Measurements from ENCODE around the gene CEP72.

Gene CEP72

GRCh38 chr5:567664-568060 lies 44.5 kb upstream of the CEP72 start:
- Histone ChIP-seq H3K9me3 (ENCODE audit: control insufficient read depth, insufficient read depth, low read length) (no peaks in the 10 kb centered on the region), H3K27ac (ENCODE audit: low read depth, low read length) (no peak overlapping the region), H3K4me2 (ENCODE audit: low read length) (no peak overlapping the region), H3K36me3 (ENCODE audit: control insufficient read depth, low read length) (no peaks in the 10 kb centered on the region), H3K4me1 (ENCODE audit: control insufficient read depth, low read length) (no peaks in the 10 kb centered on the region), H3K4me3 (ENCODE audit: low read length) (no peak overlapping the region), H4K20me1 (ENCODE audit: control insufficient read depth, insufficient read depth, low read depth, low read length) (no peaks in the 10 kb centered on the region), H3F3A (ENCODE audit: control insufficient read depth, insufficient read depth) (no peaks in the 10 kb centered on the region), H3K79me2 (ENCODE audit: control insufficient read depth, low read length) (no peaks in the 10 kb centered on the region), H3K27me3 (ENCODE audit: control insufficient read depth, low read length) (peaks cover 3% of the 10 kb centered on the region; the same call in 1 of the 2 replicates), H3K9me2 (replicated peaks; ENCODE audit: control insufficient read depth, low read length) (no peaks in the 10 kb centered on the region)
- TF ChIP-seq EZH2phosphoT487 (IDR thresholded peaks at IDR 0.05; ENCODE audit: borderline replicate concordance, low read length) (no peak), CTCF (IDR thresholded peaks at IDR 0.05; ENCODE audit: low read depth, low read length, poor library complexity, severe bottlenecking) (no peak)

GRCh38 chr5:568061-568781 lies 43.9 kb upstream of the CEP72 start:
- no peak overlapping the region for H3K27ac ChIP-seq (ENCODE audit: low read depth, low read length)
- H3K79me2 ChIP-seq (ENCODE audit: control insufficient read depth, low read length) = no peaks in the 10 kb centered on the region
- H3K4me3 ChIP-seq (ENCODE audit: low read length) = no peak overlapping the region
- no peaks in the 10 kb centered on the region for H4K20me1 ChIP-seq (ENCODE audit: control insufficient read depth, insufficient read depth, low read depth, low read length)
- H3K4me2 ChIP-seq (ENCODE audit: low read length) = no peak overlapping the region
- TF ChIP-seq CTCF (IDR thresholded peaks at IDR 0.05; ENCODE audit: low read depth, low read length, poor library complexity, severe bottlenecking) (no peak), EZH2phosphoT487 (IDR thresholded peaks at IDR 0.05; ENCODE audit: borderline replicate concordance, low read length) (no peak)
- H3K27me3 ChIP-seq (ENCODE audit: control insufficient read depth, low read length) = peaks cover 4% of the 10 kb centered on the region; the same call in 1 of the 2 replicates
- no peaks in the 10 kb centered on the region for H3K9me2 ChIP-seq (replicated peaks; ENCODE audit: control insufficient read depth, low read length)
- H3K9me3 ChIP-seq (ENCODE audit: control insufficient read depth, insufficient read depth, low read length) = no peaks in the 10 kb centered on the region
- no peaks in the 10 kb centered on the region for H3K4me1 ChIP-seq (ENCODE audit: control insufficient read depth, low read length)
- no peaks in the 10 kb centered on the region for H3F3A ChIP-seq (ENCODE audit: control insufficient read depth, insufficient read depth)
- no peaks in the 10 kb centered on the region for H3K36me3 ChIP-seq (ENCODE audit: control insufficient read depth, low read length)

- no peaks in the 10 kb centered on the region for H3K79me2 ChIP-seq (ENCODE audit: control insufficient read depth, low read length)
- H3F3A ChIP-seq (ENCODE audit: control insufficient read depth, insufficient read depth) = no peaks in the 10 kb centered on the region
- H3K36me3 ChIP-seq (ENCODE audit: control insufficient read depth, low read length) = no peaks in the 10 kb centered on the region
- H3K4me1 ChIP-seq (ENCODE audit: control insufficient read depth, low read length) = no peaks in the 10 kb centered on the region
- H3K4me3 ChIP-seq (ENCODE audit: low read length) = no peak overlapping the region
- no peaks in the 10 kb centered on the region for H4K20me1 ChIP-seq (ENCODE audit: control insufficient read depth, insufficient read depth, low read depth, low read length)
- no peak overlapping the region for H3K4me2 ChIP-seq (ENCODE audit: low read length)
- H3K9me3 ChIP-seq (ENCODE audit: control insufficient read depth, insufficient read depth, low read length) = no peaks in the 10 kb centered on the region
- no peak overlapping the region for H3K27ac ChIP-seq (ENCODE audit: low read depth, low read length)
- TF ChIP-seq EZH2phosphoT487 (IDR thresholded peaks at IDR 0.05; ENCODE audit: borderline replicate concordance, low read length) = no peak
- no peak for TF ChIP-seq CTCF (IDR thresholded peaks at IDR 0.05; ENCODE audit: low read depth, low read length, poor library complexity, severe bottlenecking)
- H3K9me2 ChIP-seq (replicated peaks; ENCODE audit: control insufficient read depth, low read length) = no peaks in the 10 kb centered on the region
- peaks cover 4% of the 10 kb centered on the region; the same call in 1 of the 2 replicates for H3K27me3 ChIP-seq (ENCODE audit: control insufficient read depth, low read length)
Observed at GRCh38 chr5:568809-569208, 43.3 kb upstream of the CEP72 start.
